HEK293 (cell line): ENCODE data around the gene PANX1.

Experiments used
- CTCF ChIA-PET: fragments of 350-600 bp; formaldehyde crosslinking; extraction: SDS; loops from one replicate; lab custom pipeline; 2021; ENCODE audit warnings: antibody characterized with exemption; lab: Yijun Ruan, JAX
- POLR2A ChIA-PET: fragments of 300-600 bp; formaldehyde crosslinking; extraction: SDS; loops from one replicate; lab custom pipeline; 2020; ENCODE audit warnings: antibody characterized with exemption, inconsistent platforms; lab: Yijun Ruan, JAX
- H3K27ac ChIP-seq: fragments of 200-500 bp; sonication (Bioruptor generic); 2 replicates; pipeline ENCODE4 v1.5.1; 2014; ENCODE audit warnings: low read depth, low read length, control low read depth, inconsistent platforms; ENCODE audit errors: extremely low read depth
- H3K36me3 ChIP-seq, 2 experiments: fragments of 200-500 bp in 1 of 2; sonication (Bioruptor generic) in 1 of 2; 1 replicate in 1 of 2; 2 replicates in 1 of 2; pipeline ENCODE4 v1.5.1; 2014 to 2017; ENCODE audit warnings: inconsistent platforms in 2 of 2, low read length in 2 of 2; ENCODE audit not compliant: control insufficient read depth in 2 of 2, insufficient read depth in 1 of 2
- H3K4me1 ChIP-seq: fragments of 200-500 bp; sonication (Bioruptor generic); 2 replicates; pipeline ENCODE4 v1.5.1; 2014; ENCODE audit warnings: mild to moderate bottlenecking, low read length, inconsistent platforms; ENCODE audit not compliant: control insufficient read depth, insufficient read depth
- H3K4me3 ChIP-seq: 2 replicates; pipeline ENCODE4 v1.5.1; 2011; ENCODE audit warnings: low read depth, mild to moderate bottlenecking, control low read depth, low read length, moderate library complexity
- H3K9me3 ChIP-seq: fragments of 200-500 bp; sonication (Bioruptor generic); 2 replicates; pipeline ENCODE4 v1.5.1; 2014; ENCODE audit warnings: low read depth, low read length, inconsistent platforms; ENCODE audit not compliant: control insufficient read depth, insufficient read depth
- GLI2 ChIP-seq: fragments of 450-650 bp; formaldehyde crosslinking; IDR thresholded peaks from 2 replicates; pipeline ENCODE4; 2017; ENCODE audit warnings: missing biosample characterization, missing genetic modification characterization, low read depth, borderline replicate concordance
- GLIS1 ChIP-seq: fragments of 450-650 bp; formaldehyde crosslinking; IDR thresholded peaks from 2 replicates; pipeline ENCODE4 v1.5.1; 2016; ENCODE audit warnings: missing biosample characterization, missing genetic modification characterization
- SALL2 ChIP-seq: fragments of 450-650 bp; formaldehyde crosslinking; IDR thresholded peaks from 2 replicates; pipeline ENCODE4 v1.5.0; 2017; ENCODE audit warnings: missing biosample characterization, mild to moderate bottlenecking, missing genetic modification characterization, borderline replicate concordance
- SP7 ChIP-seq: fragments of 450-650 bp; formaldehyde crosslinking; IDR thresholded peaks from 2 replicates; pipeline ENCODE4 v1.5.1; 2016; ENCODE audit warnings: missing biosample characterization, missing genetic modification characterization
- ZFHX2 ChIP-seq: fragments of 450-650 bp; formaldehyde crosslinking; conservative IDR thresholded peaks from 2 replicates; pipeline ENCODE4 v1.5.1; 2016; ENCODE audit warnings: missing biosample characterization, missing genetic modification characterization
- ZFP41 ChIP-seq: fragments of 450-650 bp; formaldehyde crosslinking; IDR thresholded peaks from 2 replicates; pipeline ENCODE4 v1.5.1; 2016; ENCODE audit warnings: missing biosample characterization, missing genetic modification characterization, borderline replicate concordance
- ZIC2 ChIP-seq: fragments of 450-650 bp; formaldehyde crosslinking; IDR thresholded peaks from 2 replicates; pipeline ENCODE4 v1.5.1; 2016; ENCODE audit warnings: missing biosample characterization, missing genetic modification characterization
- ZNF140 ChIP-seq: fragments of 450-650 bp; formaldehyde crosslinking; IDR thresholded peaks from 2 replicates; pipeline ENCODE4 v1.5.1; 2016; ENCODE audit warnings: missing biosample characterization, missing genetic modification characterization
- ZNF747 ChIP-seq: fragments of 450-650 bp; formaldehyde crosslinking; IDR thresholded peaks from 2 replicates; pipeline ENCODE4 v1.5.1; 2016; ENCODE audit warnings: missing biosample characterization, missing genetic modification characterization
- TF ChIP-seq, protein P1 (sequence below): fragments of 450-650 bp; formaldehyde crosslinking; IDR thresholded peaks from 2 replicates; pipeline ENCODE4 v1.5.1; 2016; ENCODE audit warnings: missing biosample characterization, missing genetic modification characterization
- TF ChIP-seq, protein P2 (sequence below): fragments of 450-650 bp; formaldehyde crosslinking; IDR thresholded peaks from 2 replicates; pipeline ENCODE4 v1.5.1; 2016; ENCODE audit warnings: missing biosample characterization, missing genetic modification characterization, low read depth
- TF ChIP-seq, protein P3 (sequence below): fragments of 450-650 bp; formaldehyde crosslinking; conservative IDR thresholded peaks from 2 replicates; pipeline ENCODE4 v1.5.1; 2016; ENCODE audit warnings: low read depth, missing biosample characterization, missing genetic modification characterization

PANX1 gene

DNA sequence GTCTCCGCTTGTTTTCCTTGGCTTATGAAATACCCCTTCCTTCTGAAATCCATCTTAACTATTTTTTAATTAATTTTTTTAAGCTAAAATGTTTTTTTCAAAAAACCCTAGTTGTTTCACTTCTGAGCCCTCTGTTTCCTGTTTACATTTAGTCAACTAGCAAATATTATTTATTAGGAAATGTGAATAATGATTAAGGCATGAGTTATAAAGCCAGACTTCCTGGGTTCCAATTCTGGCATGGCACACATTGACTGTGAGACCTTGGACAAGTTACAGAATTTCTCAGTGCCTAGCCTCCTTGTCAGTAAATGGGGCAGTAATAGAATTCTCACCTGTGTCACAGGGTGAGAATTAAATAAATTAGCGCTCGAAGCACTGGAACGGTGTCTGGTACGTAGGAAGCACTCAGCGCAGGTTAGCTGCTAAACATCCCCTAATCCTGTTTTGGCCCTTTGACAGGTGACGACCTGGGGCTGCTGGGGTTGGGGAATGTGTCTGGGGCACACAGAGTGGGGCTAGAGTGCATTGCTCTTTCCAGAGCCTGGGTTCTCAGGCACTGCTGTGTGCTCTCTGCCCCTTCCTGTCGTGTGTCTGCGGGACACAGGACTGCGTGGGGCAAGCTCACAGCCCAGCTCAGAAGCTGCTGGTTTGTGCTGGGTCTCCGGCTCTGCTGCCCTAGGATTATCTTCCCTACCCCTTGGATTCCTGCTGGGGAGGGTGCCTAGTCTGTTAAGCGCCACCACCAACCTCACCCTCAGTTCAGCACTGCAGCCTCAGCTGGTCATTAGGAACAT, 13.1 kb downstream of the PANX1 start:
- ChIA-PET POLR2A (interaction anchor here (0.9 kb wide), 1 partner anchor 13 kb away, joined by 3 read pairs; the partner anchor contains the start of gene PANX1), CTCF (no interaction called here)
- Histone ChIP-seq H3K9me3 (no peaks in the 10 kb centered on the region), H3K27ac (no peak overlapping the region), H3K4me1 (peaks cover 3% of the 10 kb centered on the region; the same call in 1 of the 2 replicates), H3K4me3 (no peak overlapping the region), H3K36me3 (no peaks in the 10 kb centered on the region)
- TF ChIP-seq, protein P1, sequence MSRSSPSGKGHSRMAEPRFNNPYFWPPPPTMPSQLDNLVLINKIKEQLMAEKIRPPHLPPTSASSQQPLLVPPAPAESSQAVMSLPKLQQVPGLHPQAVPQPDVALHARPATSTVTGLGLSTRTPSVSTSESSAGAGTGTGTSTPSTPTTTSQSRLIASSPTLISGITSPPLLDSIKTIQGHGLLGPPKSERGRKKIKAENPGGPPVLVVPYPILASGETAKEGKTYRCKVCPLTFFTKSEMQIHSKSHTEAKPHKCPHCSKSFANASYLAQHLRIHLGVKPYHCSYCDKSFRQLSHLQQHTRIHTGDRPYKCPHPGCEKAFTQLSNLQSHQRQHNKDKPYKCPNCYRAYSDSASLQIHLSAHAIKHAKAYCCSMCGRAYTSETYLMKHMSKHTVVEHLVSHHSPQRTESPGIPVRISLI (tag by site-specific recombination) = no peak
- TF ChIP-seq, protein P2, sequence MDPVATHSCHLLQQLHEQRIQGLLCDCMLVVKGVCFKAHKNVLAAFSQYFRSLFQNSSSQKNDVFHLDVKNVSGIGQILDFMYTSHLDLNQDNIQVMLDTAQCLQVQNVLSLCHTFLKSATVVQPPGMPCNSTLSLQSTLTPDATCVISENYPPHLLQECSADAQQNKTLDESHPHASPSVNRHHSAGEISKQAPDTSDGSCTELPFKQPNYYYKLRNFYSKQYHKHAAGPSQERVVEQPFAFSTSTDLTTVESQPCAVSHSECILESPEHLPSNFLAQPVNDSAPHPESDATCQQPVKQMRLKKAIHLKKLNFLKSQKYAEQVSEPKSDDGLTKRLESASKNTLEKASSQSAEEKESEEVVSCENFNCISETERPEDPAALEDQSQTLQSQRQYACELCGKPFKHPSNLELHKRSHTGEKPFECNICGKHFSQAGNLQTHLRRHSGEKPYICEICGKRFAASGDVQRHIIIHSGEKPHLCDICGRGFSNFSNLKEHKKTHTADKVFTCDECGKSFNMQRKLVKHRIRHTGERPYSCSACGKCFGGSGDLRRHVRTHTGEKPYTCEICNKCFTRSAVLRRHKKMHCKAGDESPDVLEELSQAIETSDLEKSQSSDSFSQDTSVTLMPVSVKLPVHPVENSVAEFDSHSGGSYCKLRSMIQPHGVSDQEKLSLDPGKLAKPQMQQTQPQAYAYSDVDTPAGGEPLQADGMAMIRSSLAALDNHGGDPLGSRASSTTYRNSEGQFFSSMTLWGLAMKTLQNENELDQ (tag by site-specific recombination) = no peak
- TF ChIP-seq SP7 (tag by site-specific recombination) (no peak), SALL2 (tag by site-specific recombination) (no peak), ZFHX2 (tag by site-specific recombination) (no peak), GLIS1 (no peak), GLI2 (no peak), ZNF140 (tag by site-specific recombination) (no peak), ZNF747 (no peak), ZFP41 (tag by site-specific recombination) (no peak)

GRCh38 chr11:94142308-94143281, 14.0 kb downstream of the PANX1 start:
- peaks cover 9% of the 10 kb centered on the region for H3K4me1 ChIP-seq
- no peaks in the 10 kb centered on the region for H3K9me3 ChIP-seq
- H3K4me3 ChIP-seq = no peak overlapping the region
- no peaks in the 10 kb centered on the region for H3K36me3 ChIP-seq
- TF ChIP-seq, protein P3, sequence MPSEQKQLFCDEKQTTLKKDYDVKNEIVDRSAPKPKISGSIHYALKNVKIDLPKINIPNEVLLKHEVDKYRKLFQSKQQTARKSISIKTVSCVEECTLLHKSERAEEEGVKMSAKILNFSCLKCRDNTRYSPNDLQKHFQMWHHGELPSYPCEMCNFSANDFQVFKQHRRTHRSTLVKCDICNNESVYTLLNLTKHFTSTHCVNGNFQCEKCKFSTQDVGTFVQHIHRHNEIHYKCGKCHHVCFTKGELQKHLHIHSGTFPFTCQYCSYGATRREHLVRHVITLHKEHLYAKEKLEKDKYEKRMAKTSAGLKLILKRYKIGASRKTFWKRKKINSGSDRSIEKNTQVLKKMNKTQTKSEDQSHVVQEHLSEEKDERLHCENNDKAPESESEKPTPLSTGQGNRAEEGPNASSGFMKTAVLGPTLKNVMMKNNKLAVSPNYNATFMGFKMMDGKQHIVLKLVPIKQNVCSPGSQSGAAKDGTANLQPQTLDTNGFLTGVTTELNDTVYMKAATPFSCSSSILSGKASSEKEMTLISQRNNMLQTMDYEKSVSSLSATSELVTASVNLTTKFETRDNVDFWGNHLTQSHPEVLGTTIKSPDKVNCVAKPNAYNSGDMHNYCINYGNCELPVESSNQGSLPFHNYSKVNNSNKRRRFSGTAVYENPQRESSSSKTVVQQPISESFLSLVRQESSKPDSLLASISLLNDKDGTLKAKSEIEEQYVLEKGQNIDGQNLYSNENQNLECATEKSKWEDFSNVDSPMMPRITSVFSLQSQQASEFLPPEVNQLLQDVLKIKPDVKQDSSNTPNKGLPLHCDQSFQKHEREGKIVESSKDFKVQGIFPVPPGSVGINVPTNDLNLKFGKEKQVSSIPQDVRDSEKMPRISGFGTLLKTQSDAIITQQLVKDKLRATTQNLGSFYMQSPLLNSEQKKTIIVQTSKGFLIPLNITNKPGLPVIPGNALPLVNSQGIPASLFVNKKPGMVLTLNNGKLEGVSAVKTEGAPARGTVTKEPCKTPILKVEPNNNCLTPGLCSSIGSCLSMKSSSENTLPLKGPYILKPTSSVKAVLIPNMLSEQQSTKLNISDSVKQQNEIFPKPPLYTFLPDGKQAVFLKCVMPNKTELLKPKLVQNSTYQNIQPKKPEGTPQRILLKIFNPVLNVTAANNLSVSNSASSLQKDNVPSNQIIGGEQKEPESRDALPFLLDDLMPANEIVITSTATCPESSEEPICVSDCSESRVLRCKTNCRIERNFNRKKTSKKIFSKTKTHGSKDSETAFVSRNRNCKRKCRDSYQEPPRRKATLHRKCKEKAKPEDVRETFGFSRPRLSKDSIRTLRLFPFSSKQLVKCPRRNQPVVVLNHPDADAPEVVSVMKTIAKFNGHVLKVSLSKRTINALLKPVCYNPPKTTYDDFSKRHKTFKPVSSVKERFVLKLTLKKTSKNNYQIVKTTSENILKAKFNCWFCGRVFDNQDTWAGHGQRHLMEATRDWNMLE = no peak
- 0 out of 2 replicates have a peak, but pooled peaks have one; percentile 16 for TF ChIP-seq ZIC2 (tag by site-specific recombination)
- TF ChIP-seq, all 188 proteins: peak for 1
- no peak overlapping the region for H3K27ac ChIP-seq
- ChIA-PET POLR2A (interaction anchor here (0.9 kb wide), 1 partner anchor 14 kb away, joined by 3 read pairs; the partner anchor contains the start of gene PANX1), CTCF (no interaction called here)
